ENCODE results near the gene TWF1.

DNA sequence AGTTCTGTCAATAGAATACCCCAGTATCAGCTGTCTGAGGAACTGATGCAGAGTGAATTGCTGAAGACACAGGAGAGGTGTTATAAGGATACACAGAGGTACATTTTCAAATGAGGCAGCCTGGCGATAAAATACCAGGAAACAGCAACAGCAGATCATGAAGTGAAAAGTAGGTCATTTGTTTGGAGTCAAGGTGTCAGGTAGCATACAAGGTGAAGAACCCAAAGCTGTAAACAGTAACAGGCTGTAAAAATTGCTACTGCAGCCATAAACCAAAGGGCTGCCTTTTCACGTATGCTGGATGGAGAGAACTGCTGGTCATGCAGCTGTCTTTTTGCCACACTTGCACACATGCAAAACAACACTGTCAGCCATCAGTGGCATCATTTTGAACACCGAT is 9.3 kb upstream of the TWF1 start:
- TF ChIP-seq, protein P1, sequence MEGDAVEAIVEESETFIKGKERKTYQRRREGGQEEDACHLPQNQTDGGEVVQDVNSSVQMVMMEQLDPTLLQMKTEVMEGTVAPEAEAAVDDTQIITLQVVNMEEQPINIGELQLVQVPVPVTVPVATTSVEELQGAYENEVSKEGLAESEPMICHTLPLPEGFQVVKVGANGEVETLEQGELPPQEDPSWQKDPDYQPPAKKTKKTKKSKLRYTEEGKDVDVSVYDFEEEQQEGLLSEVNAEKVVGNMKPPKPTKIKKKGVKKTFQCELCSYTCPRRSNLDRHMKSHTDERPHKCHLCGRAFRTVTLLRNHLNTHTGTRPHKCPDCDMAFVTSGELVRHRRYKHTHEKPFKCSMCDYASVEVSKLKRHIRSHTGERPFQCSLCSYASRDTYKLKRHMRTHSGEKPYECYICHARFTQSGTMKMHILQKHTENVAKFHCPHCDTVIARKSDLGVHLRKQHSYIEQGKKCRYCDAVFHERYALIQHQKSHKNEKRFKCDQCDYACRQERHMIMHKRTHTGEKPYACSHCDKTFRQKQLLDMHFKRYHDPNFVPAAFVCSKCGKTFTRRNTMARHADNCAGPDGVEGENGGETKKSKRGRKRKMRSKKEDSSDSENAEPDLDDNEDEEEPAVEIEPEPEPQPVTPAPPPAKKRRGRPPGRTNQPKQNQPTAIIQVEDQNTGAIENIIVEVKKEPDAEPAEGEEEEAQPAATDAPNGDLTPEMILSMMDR (IDR thresholded peaks at IDR 0.05) = no peak
- no peak for TF ChIP-seq POLR2A (IDR thresholded peaks at IDR 0.05)
